ENCODE data around the gene DYNLT5.

DNA sequence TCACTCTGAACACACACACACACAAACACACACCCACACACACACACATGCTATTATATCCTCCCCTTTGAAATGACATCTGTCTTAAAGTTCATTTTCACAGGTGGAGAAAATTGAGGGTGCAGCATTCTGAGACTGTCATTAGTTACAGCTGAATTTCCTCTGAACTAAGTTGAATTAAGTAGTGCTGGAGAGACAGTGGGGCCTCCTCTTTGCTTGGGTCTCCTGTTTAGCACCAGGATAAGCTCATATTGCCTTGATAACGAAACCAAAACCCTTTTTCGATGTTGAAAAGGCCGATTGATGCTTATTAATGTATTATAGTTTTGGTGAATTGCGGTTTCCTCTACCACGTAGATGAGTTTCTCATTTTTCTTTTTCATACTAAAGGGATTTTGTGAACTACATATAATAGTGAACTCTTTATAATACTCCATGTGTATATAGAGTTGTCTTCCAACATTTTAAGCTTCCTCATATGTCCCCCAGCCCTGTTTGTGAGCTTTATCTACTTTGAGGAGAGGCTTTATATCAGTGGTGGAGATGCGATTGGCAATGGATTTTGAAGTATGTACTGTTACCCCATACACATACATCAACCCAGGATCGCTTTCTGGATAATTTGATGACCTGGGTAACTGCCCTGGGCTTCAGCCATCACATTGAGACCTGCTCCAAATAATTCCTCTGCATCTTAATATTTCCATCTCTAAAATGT is 17.4 kb downstream of the DYNLT5 start:
- TF ChIP-seq, protein P1, sequence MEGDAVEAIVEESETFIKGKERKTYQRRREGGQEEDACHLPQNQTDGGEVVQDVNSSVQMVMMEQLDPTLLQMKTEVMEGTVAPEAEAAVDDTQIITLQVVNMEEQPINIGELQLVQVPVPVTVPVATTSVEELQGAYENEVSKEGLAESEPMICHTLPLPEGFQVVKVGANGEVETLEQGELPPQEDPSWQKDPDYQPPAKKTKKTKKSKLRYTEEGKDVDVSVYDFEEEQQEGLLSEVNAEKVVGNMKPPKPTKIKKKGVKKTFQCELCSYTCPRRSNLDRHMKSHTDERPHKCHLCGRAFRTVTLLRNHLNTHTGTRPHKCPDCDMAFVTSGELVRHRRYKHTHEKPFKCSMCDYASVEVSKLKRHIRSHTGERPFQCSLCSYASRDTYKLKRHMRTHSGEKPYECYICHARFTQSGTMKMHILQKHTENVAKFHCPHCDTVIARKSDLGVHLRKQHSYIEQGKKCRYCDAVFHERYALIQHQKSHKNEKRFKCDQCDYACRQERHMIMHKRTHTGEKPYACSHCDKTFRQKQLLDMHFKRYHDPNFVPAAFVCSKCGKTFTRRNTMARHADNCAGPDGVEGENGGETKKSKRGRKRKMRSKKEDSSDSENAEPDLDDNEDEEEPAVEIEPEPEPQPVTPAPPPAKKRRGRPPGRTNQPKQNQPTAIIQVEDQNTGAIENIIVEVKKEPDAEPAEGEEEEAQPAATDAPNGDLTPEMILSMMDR (IDR thresholded peaks at IDR 0.05; ENCODE audit: low read depth, low read length, missing input control): no peak
- no peak for TF ChIP-seq TAF1 (conservative IDR thresholded peaks at IDR 0.05)
- TF ChIP-seq, protein P2, sequence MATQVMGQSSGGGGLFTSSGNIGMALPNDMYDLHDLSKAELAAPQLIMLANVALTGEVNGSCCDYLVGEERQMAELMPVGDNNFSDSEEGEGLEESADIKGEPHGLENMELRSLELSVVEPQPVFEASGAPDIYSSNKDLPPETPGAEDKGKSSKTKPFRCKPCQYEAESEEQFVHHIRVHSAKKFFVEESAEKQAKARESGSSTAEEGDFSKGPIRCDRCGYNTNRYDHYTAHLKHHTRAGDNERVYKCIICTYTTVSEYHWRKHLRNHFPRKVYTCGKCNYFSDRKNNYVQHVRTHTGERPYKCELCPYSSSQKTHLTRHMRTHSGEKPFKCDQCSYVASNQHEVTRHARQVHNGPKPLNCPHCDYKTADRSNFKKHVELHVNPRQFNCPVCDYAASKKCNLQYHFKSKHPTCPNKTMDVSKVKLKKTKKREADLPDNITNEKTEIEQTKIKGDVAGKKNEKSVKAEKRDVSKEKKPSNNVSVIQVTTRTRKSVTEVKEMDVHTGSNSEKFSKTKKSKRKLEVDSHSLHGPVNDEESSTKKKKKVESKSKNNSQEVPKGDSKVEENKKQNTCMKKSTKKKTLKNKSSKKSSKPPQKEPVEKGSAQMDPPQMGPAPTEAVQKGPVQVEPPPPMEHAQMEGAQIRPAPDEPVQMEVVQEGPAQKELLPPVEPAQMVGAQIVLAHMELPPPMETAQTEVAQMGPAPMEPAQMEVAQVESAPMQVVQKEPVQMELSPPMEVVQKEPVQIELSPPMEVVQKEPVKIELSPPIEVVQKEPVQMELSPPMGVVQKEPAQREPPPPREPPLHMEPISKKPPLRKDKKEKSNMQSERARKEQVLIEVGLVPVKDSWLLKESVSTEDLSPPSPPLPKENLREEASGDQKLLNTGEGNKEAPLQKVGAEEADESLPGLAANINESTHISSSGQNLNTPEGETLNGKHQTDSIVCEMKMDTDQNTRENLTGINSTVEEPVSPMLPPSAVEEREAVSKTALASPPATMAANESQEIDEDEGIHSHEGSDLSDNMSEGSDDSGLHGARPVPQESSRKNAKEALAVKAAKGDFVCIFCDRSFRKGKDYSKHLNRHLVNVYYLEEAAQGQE (IDR thresholded peaks at IDR 0.05): no peak
- no peak for TF ChIP-seq HNF4G (IDR thresholded peaks at IDR 0.05)
- no peak for TF ChIP-seq JUND (IDR thresholded peaks at IDR 0.05)
- no peak for TF ChIP-seq GABPA (IDR thresholded peaks at IDR 0.05 in 1 of 2, conservative IDR thresholded peaks at IDR 0.05 in 1 of 2)

All from liver (tissue), 3 donors.